GM06990 (cell line): ENCODE data around the gene PPP4R4.

Experiments used
- DNase-seq: peaks from one replicate; pipeline ENCODE4 v3.0.0-alpha.2; 2011; ENCODE audit not compliant: insufficient read length; ENCODE audit errors: extremely low read depth
- H3K27me3 ChIP-seq: replicated peaks from 2 replicates; pipeline ENCODE4 v1.6.0; 2011; ENCODE audit warnings: low read length; ENCODE audit not compliant: control insufficient read depth, insufficient read depth
- H3K36me3 ChIP-seq: 2 replicates; pipeline ENCODE4 v1.5.1; 2011; ENCODE audit warnings: low read length; ENCODE audit not compliant: control insufficient read depth, insufficient read depth
- H3K4me3 ChIP-seq: replicated peaks from 2 replicates; pipeline ENCODE4 v1.5.1; 2011; ENCODE audit warnings: low read depth, mild to moderate bottlenecking, control low read depth, low read length
- TF ChIP-seq, protein P1 (sequence below): IDR thresholded peaks from 2 replicates; pipeline ENCODE4 v1.5.1; 2011; ENCODE audit warnings: low read length, control low read depth, mild to moderate bottlenecking, inconsistent platforms; ENCODE audit not compliant: insufficient read depth, poor library complexity, severe bottlenecking

PPP4R4 gene

DNA sequence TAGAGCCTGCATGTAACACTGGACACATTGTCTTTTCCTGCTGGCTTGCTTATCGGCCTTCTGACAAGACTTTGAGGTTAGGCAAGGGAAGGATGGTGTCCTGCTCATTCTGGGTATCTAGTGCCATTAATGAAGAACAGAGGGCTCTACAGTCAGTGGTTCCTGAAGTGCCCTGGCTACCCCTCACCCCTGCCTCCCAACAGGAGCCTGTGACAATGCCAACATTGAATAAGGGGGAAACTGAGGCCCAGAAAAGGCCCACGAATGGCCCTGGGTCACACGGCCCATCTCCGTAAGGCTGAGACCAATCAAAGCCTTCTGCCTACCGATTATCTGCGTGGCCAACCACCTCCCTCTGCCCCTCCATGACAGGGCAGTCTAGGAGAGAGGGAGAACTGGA lies 46.8 kb upstream of the PPP4R4 start:
- no peak overlapping the region for H3K4me3 ChIP-seq
- TF ChIP-seq, protein P1, sequence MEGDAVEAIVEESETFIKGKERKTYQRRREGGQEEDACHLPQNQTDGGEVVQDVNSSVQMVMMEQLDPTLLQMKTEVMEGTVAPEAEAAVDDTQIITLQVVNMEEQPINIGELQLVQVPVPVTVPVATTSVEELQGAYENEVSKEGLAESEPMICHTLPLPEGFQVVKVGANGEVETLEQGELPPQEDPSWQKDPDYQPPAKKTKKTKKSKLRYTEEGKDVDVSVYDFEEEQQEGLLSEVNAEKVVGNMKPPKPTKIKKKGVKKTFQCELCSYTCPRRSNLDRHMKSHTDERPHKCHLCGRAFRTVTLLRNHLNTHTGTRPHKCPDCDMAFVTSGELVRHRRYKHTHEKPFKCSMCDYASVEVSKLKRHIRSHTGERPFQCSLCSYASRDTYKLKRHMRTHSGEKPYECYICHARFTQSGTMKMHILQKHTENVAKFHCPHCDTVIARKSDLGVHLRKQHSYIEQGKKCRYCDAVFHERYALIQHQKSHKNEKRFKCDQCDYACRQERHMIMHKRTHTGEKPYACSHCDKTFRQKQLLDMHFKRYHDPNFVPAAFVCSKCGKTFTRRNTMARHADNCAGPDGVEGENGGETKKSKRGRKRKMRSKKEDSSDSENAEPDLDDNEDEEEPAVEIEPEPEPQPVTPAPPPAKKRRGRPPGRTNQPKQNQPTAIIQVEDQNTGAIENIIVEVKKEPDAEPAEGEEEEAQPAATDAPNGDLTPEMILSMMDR, result no peak
- no peaks in the 10 kb centered on the region; the same call in 1 of the 2 replicates for H3K27me3 ChIP-seq
- peaks cover 5% of the 10 kb centered on the region for H3K36me3 ChIP-seq
- no peak for DNase-seq

DNA sequence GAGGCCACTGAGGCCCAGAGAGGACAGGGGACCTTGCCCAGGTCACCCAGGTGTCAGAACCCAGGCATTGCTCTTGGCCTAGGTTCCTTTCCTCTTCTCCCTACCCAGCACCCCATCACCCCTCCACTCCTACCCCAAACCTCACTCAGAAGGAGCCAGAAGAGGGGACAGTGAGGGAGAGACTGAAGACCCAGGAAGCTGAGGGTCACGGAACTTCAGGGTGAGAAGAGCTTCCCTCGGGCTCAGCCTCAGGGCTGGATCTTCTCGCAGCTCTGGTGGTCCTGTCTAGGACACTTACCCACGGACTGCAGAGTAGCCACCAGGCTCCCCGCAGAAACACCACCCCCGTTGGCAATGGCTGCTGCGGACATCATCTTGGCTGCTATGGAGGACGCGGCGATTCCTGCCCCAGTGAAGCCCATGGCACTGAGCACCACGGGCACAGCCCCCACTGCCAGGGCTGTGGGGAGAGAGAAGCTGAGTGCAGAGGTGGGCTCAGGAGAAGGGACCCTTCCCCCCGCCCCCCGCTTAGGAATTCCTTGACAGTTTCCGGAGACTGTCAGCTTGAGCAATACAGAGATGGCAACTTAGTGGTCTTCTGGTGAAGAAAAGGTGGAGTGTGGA lies 45.8 kb upstream of the PPP4R4 start:
- no peaks in the 10 kb centered on the region for H3K27me3 ChIP-seq
- peak overlapping the region; percentile 88 for H3K4me3 ChIP-seq

DNA sequence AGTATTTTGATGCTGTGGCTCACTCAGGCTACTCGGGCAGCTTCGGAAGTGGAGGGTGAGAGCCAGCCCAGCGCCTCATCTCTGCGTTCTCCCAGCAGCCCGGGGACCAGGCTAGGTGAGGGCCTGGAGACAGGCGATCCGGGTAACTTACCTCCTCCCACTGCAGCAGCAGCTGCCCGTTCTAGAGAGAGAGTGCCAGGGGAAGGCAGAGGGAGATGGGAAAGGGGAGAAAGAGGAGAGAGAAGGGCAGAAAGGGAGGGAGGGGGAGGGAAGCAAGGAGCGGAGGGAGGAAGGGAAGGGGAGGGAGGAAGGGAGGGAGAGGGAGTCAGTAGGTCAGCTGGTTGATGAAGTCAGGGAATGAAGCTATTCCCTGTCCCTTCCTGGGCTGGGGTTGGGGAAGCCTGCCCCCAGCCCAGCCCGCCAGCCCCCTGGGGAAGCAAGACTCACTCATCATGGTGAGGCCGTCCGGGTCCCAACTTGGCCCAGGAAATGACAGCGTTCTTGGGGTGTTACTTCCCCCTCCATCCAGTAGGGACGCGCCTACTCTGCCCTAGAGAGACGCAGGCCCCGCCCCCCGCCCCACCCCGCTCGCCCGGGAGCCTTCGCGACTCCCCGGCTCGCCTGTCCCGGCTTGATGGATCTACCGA lies 44.9 kb upstream of the PPP4R4 start, which contains the start of gene IFI27L2:
Gene IFI27L2, minus strand, starts transcription at position 494 of the 647 bp plus-strand sequence. Its CDS starts 40 bp downstream, at position 454.
- TF ChIP-seq, protein P1, result peak; percentile 33
- Histone ChIP-seq H3K27me3 (no peaks in the 10 kb centered on the region), H3K4me3 (peak within 1 kb of the TSS; percentile 88), H3K36me3 (peaks cover 5% of the 10 kb centered on the region)
- DNase-seq, result peak; percentile 80

More for the DNA sequence above, 45.8 kb upstream of the PPP4R4 start:
- no peak for DNase-seq
- H3K36me3 ChIP-seq, result peaks cover 5% of the 10 kb centered on the region
- TF ChIP-seq, protein P1, result no peak

DNA sequence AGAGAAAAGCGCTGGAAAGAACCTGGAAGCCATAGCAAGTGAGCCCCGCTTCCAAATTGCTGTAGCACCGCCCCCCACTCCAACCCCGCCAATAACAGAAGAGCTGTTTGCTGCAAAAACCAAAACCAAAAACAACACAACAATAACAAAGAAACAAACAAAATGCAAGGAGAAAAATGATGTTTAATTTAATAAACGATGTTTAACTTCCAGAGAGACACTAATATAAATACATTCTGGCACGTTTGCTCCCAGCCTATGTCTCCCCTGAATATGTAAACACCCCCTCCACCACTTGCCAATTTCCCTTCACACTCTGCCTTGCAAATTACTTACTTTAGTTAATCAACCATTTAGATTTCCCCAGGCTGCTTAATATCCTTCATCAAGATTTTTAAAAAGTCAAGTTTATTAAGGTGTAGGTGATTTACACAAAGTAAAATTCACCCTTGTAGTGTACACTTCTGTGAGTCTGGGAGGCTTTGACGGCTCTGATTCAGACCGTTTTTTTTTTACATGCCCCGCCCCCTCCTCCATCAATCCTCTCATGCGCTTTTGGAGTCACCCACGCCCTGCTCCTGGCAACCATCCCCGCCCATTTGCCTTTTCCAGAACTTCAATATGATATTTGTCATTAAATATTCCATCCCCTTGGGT lies 44.2 kb upstream of the PPP4R4 start:
- H3K27me3 ChIP-seq, result no peaks in the 10 kb centered on the region
- H3K4me3 ChIP-seq, result peak overlapping the region; percentile 88
- TF ChIP-seq, protein P1, result no peak
- H3K36me3 ChIP-seq, result peaks cover 5% of the 10 kb centered on the region
- no peak for DNase-seq

DNA sequence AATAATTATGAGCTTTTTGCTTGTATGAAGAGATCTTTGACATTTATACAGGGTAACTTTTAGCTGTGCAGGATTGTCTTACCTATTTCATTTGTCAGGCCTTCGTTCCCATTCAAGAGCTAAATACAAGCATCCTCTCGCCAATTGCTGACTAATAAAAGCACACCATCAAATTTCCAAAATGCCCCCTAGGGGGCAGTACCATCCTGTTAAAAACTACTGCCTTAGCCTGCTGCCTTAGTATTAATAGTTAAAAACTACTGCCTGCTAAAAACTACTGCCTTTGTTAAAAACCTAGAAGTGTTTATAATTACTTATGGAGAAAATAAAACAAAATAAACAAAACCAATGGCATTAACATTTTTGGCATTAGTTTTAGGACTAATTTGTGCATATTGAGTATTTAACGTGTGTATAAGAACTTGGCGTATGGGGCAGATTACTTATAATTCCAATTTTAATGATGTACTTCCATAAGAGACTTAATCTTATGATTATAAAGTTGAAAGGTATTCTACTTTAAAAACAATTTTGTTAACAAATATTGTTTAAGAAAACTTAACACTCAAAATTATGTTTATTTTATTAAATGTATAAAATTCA lies 41.7 kb upstream of the PPP4R4 start:
- TF ChIP-seq, protein P1, result peak; percentile 67
- no peak for DNase-seq
- Histone ChIP-seq H3K4me3 (no peak overlapping the region), H3K36me3 (no peaks in the 10 kb centered on the region), H3K27me3 (no peaks in the 10 kb centered on the region)
